Activated naive CD8-positive, alpha-beta T cell treated with anti-CD3 and anti-CD28 coated beads, Interleukin-2, amount 10 ng/mL, durations not matched to agents 7 days and 5 days (primary cell): ENCODE results near the gene PTPRF. TPM values are rescaled to one million over a fixed set of nuclear protein-coding genes. Genes with fewer than 3 reads are reported as not detected.

ENCODE experiments used
- ATAC-seq: fragments of 150-1000 bp; cut with Tn5 transposase; one replicate; pipeline ENCODE4 v1.10.0; 2021; ENCODE audit warnings: low read depth, moderate library complexity
- POLR2A ChIA-PET: fragments of 350-600 bp; sonication (Branson Sonifier 250); formaldehyde crosslinking; loops from one replicate; lab custom pipeline; 2021; ENCODE audit warnings: antibody characterized with exemption; lab: Charles Lee
- DNase-seq: peaks from one replicate; pipeline ENCODE4 v3.0.0; 2021
- H3K27ac Mint-ChIP-seq: one replicate; pipeline ENCODE4 v1.8.0; 2022; ENCODE audit warnings: mild to moderate bottlenecking, mixed read lengths
- H3K27me3 Mint-ChIP-seq: one replicate; pipeline ENCODE4 v1.8.0; 2022; ENCODE audit warnings: mild to moderate bottlenecking, moderate library complexity, mixed read lengths
- H3K36me3 Mint-ChIP-seq: one replicate; pipeline ENCODE4 v1.8.0; 2021; ENCODE audit warnings: mild to moderate bottlenecking, mixed read lengths
- H3K4me1 Mint-ChIP-seq: one replicate; pipeline ENCODE4 v1.8.0; 2021; ENCODE audit warnings: mixed read lengths
- H3K4me3 Mint-ChIP-seq: one replicate; pipeline ENCODE4 v1.8.0; 2022; ENCODE audit warnings: mild to moderate bottlenecking, moderate library complexity, mixed read lengths
- H3K9me3 Mint-ChIP-seq: one replicate; pipeline ENCODE4 v1.8.0; 2021; ENCODE audit warnings: mixed read lengths
- total RNA-seq, 2 experiments: library from RNA; stranded (reverse); gene quantifications; one replicate each; pipeline ENCODE4 v1.2.3, GENCODE V29; 2021

The PTPRF gene
- total RNA-seq, 2 experiments from 2014 or later, result 1.8 to 2.3 TPM

- POLR2A ChIA-PET, result no interaction called here
- Mint-ChIP-seq H3K36me3 (no peaks in the 10 kb centered on the region), H3K27ac (no peak overlapping the region), H3K4me3 (no peak overlapping the region), H3K9me3 (no peaks in the 10 kb centered on the region), H3K27me3 (peaks cover 19% of the 10 kb centered on the region), H3K4me1 (peaks cover 16% of the 10 kb centered on the region)
- DNase-seq, result peak; percentile 15
- ATAC-seq, result no peak
Observed at GRCh38 chr1:43536196-43536863, 5.6 kb downstream of the PTPRF start.

DNA sequence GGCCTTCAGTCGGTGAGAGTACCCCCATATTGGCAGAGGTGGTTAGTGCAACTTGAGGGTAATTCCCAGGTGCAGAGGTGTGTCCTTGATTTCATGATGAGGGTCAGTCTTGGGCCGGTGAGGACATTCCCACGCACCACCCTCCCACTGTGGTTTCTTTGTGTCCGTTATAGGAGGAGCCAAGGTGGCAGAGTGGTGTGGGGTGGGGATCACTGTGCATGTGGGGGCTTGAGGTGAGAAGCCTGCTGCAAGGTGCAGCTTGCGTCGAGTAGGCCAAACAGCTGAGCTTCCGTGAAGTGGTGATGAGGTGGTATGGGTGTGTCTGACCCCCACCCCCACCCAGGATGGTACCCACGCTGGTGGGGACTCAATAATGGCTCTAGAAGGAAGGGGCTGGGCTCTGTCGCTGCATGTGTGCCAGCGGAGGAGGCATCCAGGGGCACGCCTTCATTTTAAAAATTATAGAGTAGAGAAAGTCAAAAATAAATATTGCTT, 6.2 kb downstream of the PTPRF start:
- Mint-ChIP-seq H3K4me3 (no peak overlapping the region), H3K27me3 (peaks cover 15% of the 10 kb centered on the region), H3K36me3 (no peaks in the 10 kb centered on the region), H3K9me3 (no peaks in the 10 kb centered on the region), H3K27ac (no peak overlapping the region), H3K4me1 (peaks cover 14% of the 10 kb centered on the region)
- DNase-seq, result peak; percentile 19
- no peak for ATAC-seq
- POLR2A ChIA-PET, result no interaction called here

DNA sequence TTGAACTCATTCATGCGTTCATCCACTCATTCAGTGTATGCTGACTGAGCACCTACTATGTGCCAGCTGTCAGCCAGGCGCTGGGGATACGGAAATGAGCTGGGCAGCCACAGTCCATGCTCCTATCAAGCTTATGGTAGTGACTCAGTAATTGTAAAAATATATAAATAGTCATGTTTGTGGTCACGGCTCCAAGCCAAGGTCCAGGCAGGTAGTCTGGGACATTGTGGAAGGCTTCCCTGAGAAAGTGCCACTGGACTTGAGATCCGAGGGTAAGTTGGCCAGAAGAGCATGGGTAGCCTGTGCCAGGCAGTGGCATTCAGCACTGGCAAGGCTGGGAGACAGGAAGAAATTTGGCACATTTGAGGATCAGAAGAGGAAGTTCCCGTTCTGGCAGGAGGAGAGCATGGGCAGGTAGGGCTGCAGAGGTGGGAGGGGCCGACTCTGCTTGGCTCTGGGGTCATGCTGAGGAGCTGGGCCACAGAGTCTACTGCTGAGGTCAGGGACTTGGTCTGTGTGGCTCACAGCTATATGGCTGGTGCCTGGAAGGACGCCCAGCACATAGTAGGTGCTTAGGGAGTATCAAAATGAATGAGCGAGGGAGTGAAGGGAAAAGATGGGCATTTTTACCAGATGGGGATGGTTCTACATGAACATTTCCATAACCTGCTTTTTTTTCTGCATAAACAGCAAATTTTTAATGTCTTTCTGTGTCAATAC, 6.9 kb downstream of the PTPRF start:
- H3K27me3 Mint-ChIP-seq, result peaks cover 8% of the 10 kb centered on the region
- ATAC-seq (no peak), DNase-seq (no peak)
- H3K36me3 Mint-ChIP-seq, result no peaks in the 10 kb centered on the region
- POLR2A ChIA-PET, result no interaction called here
- no peak overlapping the region for H3K27ac Mint-ChIP-seq
- no peaks in the 10 kb centered on the region for H3K9me3 Mint-ChIP-seq
- peaks cover 13% of the 10 kb centered on the region for H3K4me1 Mint-ChIP-seq
- H3K4me3 Mint-ChIP-seq, result no peak overlapping the region

- Mint-ChIP-seq H3K9me3 (no peaks in the 10 kb centered on the region), H3K36me3 (no peaks in the 10 kb centered on the region), H3K27me3 (peaks cover 3% of the 10 kb centered on the region), H3K4me1 (peaks cover 13% of the 10 kb centered on the region), H3K4me3 (no peak overlapping the region), H3K27ac (no peak overlapping the region)
- POLR2A ChIA-PET, result interaction anchor here (0.9 kb wide), 1 partner anchor 112 kb away, joined by 3 read pairs; the partner anchor contains the start of gene KDM4A
- ATAC-seq, result no peak
- no peak for DNase-seq
Observed at GRCh38 chr1:43538143-43538487, 7.4 kb downstream of the PTPRF start.

DNA sequence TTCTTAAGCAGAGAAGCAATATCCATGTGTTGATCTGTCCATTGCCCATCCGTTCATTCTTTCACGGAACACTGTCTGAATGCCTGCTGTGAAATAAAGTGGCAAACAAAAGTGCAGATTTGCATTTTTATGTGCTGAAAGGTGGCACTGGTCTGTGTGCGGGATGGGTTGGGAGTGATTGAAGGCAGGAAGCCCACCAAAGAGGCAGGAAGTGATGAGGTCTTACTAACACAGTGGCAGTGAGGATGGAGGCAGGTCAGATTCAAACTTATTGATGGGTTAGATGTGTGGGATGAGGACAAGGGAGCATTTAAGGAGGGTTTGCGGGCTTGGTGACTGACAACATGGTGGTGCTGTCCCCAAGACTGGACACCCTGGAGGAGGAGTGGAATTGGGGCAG, 8.3 kb downstream of the PTPRF start:
- peak; percentile 53 for ATAC-seq
- DNase-seq, result no peak
- H3K27me3 Mint-ChIP-seq, result no peaks in the 10 kb centered on the region
- no peaks in the 10 kb centered on the region for H3K9me3 Mint-ChIP-seq
- H3K36me3 Mint-ChIP-seq, result no peaks in the 10 kb centered on the region
- H3K4me3 Mint-ChIP-seq, result no peak overlapping the region
- POLR2A ChIA-PET, result interaction anchor here (0.9 kb wide), 1 partner anchor 111 kb away, joined by 3 read pairs; the partner anchor contains the start of gene KDM4A
- H3K4me1 Mint-ChIP-seq, result peaks cover 13% of the 10 kb centered on the region
- peak overlapping the region; percentile 40 for H3K27ac Mint-ChIP-seq

DNA sequence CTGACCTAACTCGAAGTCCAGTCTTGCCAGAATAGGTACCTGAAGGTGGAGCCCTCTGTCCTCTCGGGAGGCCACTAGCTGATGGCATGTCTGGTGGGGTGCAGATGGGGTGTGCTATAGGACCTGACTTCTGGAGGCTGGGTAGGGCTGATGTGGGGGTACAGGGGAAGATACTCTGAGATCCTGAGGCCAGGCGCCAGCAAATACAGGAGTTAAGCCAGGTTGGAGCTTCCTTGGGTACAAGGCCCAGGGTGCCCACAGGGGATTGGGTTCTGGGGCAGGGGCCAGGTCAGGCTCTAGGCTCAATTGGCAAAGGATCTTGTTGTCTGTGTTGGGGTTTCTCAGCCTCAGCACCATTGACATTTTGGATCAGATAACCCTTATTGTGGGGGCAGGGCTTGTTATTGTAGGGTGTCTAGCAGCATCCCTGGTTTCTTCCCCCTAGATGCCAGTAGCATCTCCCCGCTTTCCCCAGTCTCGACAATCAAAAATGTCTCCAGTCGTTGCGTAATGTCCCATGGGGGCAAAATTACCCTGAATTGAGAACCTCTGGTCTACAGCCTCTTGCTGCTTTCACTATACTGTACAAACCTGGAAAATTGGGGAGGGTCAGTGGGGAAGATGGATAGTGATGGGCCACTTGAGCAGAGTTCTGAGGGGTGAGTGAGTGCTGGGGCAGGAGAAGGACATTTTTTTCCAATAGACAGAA, 9.2 kb downstream of the PTPRF start:
- Mint-ChIP-seq H3K36me3 (no peaks in the 10 kb centered on the region), H3K27me3 (peaks cover 2% of the 10 kb centered on the region), H3K4me3 (no peak overlapping the region), H3K4me1 (peaks cover 13% of the 10 kb centered on the region), H3K27ac (peak overlapping the region; percentile 35), H3K9me3 (no peaks in the 10 kb centered on the region)
- no peak for ATAC-seq
- POLR2A ChIA-PET, result interaction anchor here (0.6 kb wide), 2 partner anchors 96 to 491 kb away, joined by 3 to 4 read pairs; partner anchors contain the start of gene SLC6A9
- DNase-seq, result no peak

- DNase-seq, result no peak
- POLR2A ChIA-PET, result no interaction called here
Observed at GRCh38 chr1:43540653-43541071, 10.0 kb downstream of the PTPRF start.

GRCh38 chr1:43541141-43541540, 10.5 kb downstream of the PTPRF start:
- no peak overlapping the region for H3K27ac Mint-ChIP-seq
- H3K4me1 Mint-ChIP-seq, result peaks cover 13% of the 10 kb centered on the region
- POLR2A ChIA-PET, result no interaction called here
- no peak for ATAC-seq
- no peak for DNase-seq
- H3K27me3 Mint-ChIP-seq, result peaks cover 3% of the 10 kb centered on the region
- H3K36me3 Mint-ChIP-seq, result no peaks in the 10 kb centered on the region
- H3K4me3 Mint-ChIP-seq, result no peak overlapping the region
- H3K9me3 Mint-ChIP-seq, result no peaks in the 10 kb centered on the region

More at GRCh38 chr1:43540653-43541071, 10.0 kb downstream of the PTPRF start:
- Mint-ChIP-seq H3K9me3 (no peaks in the 10 kb centered on the region), H3K4me3 (no peak overlapping the region), H3K27ac (no peak overlapping the region), H3K4me1 (peaks cover 13% of the 10 kb centered on the region), H3K27me3 (peaks cover 3% of the 10 kb centered on the region), H3K36me3 (no peaks in the 10 kb centered on the region)
- no peak for ATAC-seq

GRCh38 chr1:43541721-43542401, 11.2 kb downstream of the PTPRF start:
- POLR2A ChIA-PET, result no interaction called here
- H3K27ac Mint-ChIP-seq, result no peak overlapping the region
- no peak for ATAC-seq
- H3K4me3 Mint-ChIP-seq, result no peak overlapping the region
- H3K4me1 Mint-ChIP-seq, result peaks cover 13% of the 10 kb centered on the region
- no peaks in the 10 kb centered on the region for H3K9me3 Mint-ChIP-seq
- H3K36me3 Mint-ChIP-seq, result no peaks in the 10 kb centered on the region
- peaks cover 3% of the 10 kb centered on the region for H3K27me3 Mint-ChIP-seq
- no peak for DNase-seq

- POLR2A ChIA-PET, result no interaction called here
- Mint-ChIP-seq H3K36me3 (no peaks in the 10 kb centered on the region), H3K9me3 (no peaks in the 10 kb centered on the region), H3K4me3 (no peak overlapping the region), H3K4me1 (peaks cover 13% of the 10 kb centered on the region), H3K27me3 (peaks cover 3% of the 10 kb centered on the region), H3K27ac (no peak overlapping the region)
- ATAC-seq (no peak), DNase-seq (no peak)
Observed at GRCh38 chr1:43542527-43543458, 12.1 kb downstream of the PTPRF start.

DNA sequence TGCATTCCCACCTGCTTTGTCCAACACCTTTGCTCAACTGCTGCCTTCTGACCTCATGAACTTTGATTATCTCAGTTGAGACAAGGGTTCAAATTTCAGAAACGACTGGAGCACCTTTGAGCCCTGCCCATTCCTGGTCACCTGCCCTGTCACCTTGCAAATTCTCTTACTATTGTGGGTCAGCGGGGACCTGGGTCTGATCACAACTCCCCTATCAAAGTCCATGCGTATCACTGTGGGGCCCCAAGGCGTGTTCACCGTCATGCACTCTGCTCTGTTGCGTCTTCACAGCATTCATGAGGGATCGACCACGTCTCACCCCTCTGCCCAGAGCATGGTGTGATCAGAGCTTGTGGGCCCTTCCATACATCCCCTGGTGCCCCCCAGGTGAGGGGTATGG, 12.9 kb downstream of the PTPRF start:
- Mint-ChIP-seq H3K27me3 (peaks cover 3% of the 10 kb centered on the region), H3K27ac (no peak overlapping the region), H3K4me3 (no peak overlapping the region), H3K9me3 (no peaks in the 10 kb centered on the region), H3K36me3 (no peaks in the 10 kb centered on the region), H3K4me1 (peaks cover 9% of the 10 kb centered on the region)
- ATAC-seq (no peak), DNase-seq (no peak)
- POLR2A ChIA-PET, result no interaction called here

GRCh38 chr1:43545339-43545694, 14.6 kb downstream of the PTPRF start:
- Mint-ChIP-seq H3K27ac (no peak overlapping the region), H3K4me1 (peaks cover under 1% of the 10 kb centered on the region), H3K27me3 (peaks cover 3% of the 10 kb centered on the region), H3K9me3 (no peaks in the 10 kb centered on the region), H3K36me3 (no peaks in the 10 kb centered on the region), H3K4me3 (no peak overlapping the region)
- no peak for ATAC-seq
- DNase-seq, result no peak
- POLR2A ChIA-PET, result no interaction called here
